A549 (cell line): Measurements from ENCODE around the gene EME2. TPM values are rescaled to one million over a fixed set of nuclear protein-coding genes. Genes with fewer than 3 reads are reported as not detected.
A peak's percentile ranks its signal among the peaks of the same experiment; 100 is the strongest.

Experiments used
- ATAC-seq, 2 experiments: fragments of 200-7000 bp in 1 of 2; fragments of >200 bp in 1 of 2; cut with Nextera tagmentation in 1 of 2; cut with Tn5 transposase in 1 of 2; 3 replicates each; pipeline versions ENCODE4 v1.8.0 to v1.9.1; 2018 to 2020; ENCODE audit warnings: mild to moderate bottlenecking in 1 of 2, moderate library complexity in 1 of 2
- CTCF ChIA-PET: fragments of 300-600 bp; sonication (Branson Sonifier 250); formaldehyde crosslinking; extraction: SDS; loops from one replicate; lab custom pipeline; 2021; ENCODE audit warnings: antibody characterized with exemption, inconsistent platforms; lab: Yijun Ruan, JAX
- POLR2A ChIA-PET: fragments of 350-600 bp; formaldehyde crosslinking; extraction: SDS; loops from one replicate; lab custom pipeline; 2021; ENCODE audit warnings: antibody characterized with exemption, inconsistent platforms; lab: Yijun Ruan, JAX
- DNase-seq, 2 experiments: peaks; one replicate each; pipeline versions ENCODE4 v3.0.0 to v3.0.0-alpha.2; 2011 to 2016; ENCODE audit warnings: low read depth in 1 of 2, low spot score in 1 of 2
- FAIRE-seq: peaks from 2 replicates; lab custom pipeline; 2011; peaks lifted over from hg19 to GRCh38; lab: Jason Lieb, UNC
- H3K27ac ChIP-seq, 2 experiments: fragments of >200 bp; sonication (Bioruptor Twin); formaldehyde crosslinking; 3 replicates each; pipeline ENCODE4 v1.5.1; 2016 to 2017
- H3K4me1 ChIP-seq: fragments of >200 bp; sonication (Bioruptor Twin); formaldehyde crosslinking; 3 replicates; pipeline ENCODE4 v1.6.1; 2016
- H3K4me2 ChIP-seq: fragments of >200 bp; sonication (Bioruptor Twin); formaldehyde crosslinking; 3 replicates; pipeline ENCODE4 v1.6.1; 2016
- H3K4me3 ChIP-seq: fragments of >200 bp; sonication (Bioruptor Twin); formaldehyde crosslinking; 3 replicates; pipeline ENCODE4 v1.5.1; 2016
- H3K9me3 ChIP-seq: fragments of >200 bp; sonication (Bioruptor Twin); formaldehyde crosslinking; 3 replicates; pipeline ENCODE4 v1.6.1; 2016
- BCL3 ChIP-seq: fragments of >200 bp; sonication (Bioruptor Twin); formaldehyde crosslinking; IDR thresholded peaks from 3 replicates; pipeline ENCODE4 v1.6.1; 2016
- CBX2 ChIP-seq: fragments of 200-600 bp; sonication (generic); IDR thresholded peaks from 2 replicates; pipeline ENCODE4 v1.6.1; 2016; ENCODE audit warnings: low read depth, mild to moderate bottlenecking, borderline replicate concordance
- CEBPB ChIP-seq, 2 experiments: fragments of >200 bp in 1 of 2; sonication (Bioruptor Twin) in 1 of 2; formaldehyde crosslinking in 1 of 2; IDR thresholded peaks; 2 replicates each; pipeline ENCODE4 v1.6.1; 2012 to 2016
- CHD2 ChIP-seq: fragments of 150-350 bp; IDR thresholded peaks from 2 replicates; pipeline ENCODE4 v1.6.1; 2014; ENCODE audit warnings: low read length; ENCODE audit not compliant: partially characterized antibody
- CHD4 ChIP-seq: fragments of 200-600 bp; sonication (generic); IDR thresholded peaks from 2 replicates; pipeline ENCODE4 v1.6.1; 2016; ENCODE audit warnings: antibody characterized with exemption, mild to moderate bottlenecking, borderline replicate concordance
- E2F6 ChIP-seq: IDR thresholded peaks from 2 replicates; pipeline ENCODE4 v1.6.1; 2012; ENCODE audit warnings: low read depth, borderline replicate concordance
- EHF ChIP-seq: fragments of 250-450 bp; sonication (Bioruptor Pico); IDR thresholded peaks from 2 replicates; pipeline ENCODE4 v1.5.0; 2020; ENCODE audit warnings: mild to moderate bottlenecking
- ESRRA ChIP-seq: fragments of 150-350 bp; IDR thresholded peaks from 2 replicates; pipeline ENCODE4 v1.6.1; 2014; ENCODE audit warnings: mild to moderate bottlenecking, low read length, borderline replicate concordance
- HES2 ChIP-seq: fragments of >200 bp; sonication (Bioruptor Twin); formaldehyde crosslinking; IDR thresholded peaks from 2 replicates; pipeline ENCODE4 v1.6.1; 2016
- HOXB13 ChIP-seq: fragments of 250-450 bp; sonication (Bioruptor Pico); IDR thresholded peaks from 2 replicates; pipeline ENCODE4 v1.5.0; 2020; ENCODE audit warnings: low read depth, mild to moderate bottlenecking, moderate library complexity
- JUN ChIP-seq, 2 experiments: fragments of >200 bp; sonication (Bioruptor Twin); formaldehyde crosslinking; IDR thresholded peaks; 2 replicates in 1 of 2; 3 replicates in 1 of 2; pipeline ENCODE4 v1.6.1; 2016 to 2017
- MAX ChIP-seq: IDR thresholded peaks from 2 replicates; pipeline ENCODE4 v1.6.1; 2012
- MAZ ChIP-seq: fragments of 150-350 bp; IDR thresholded peaks from 2 replicates; pipeline ENCODE4 v1.6.1; 2014; ENCODE audit warnings: antibody characterized with exemption, low read depth, low read length, borderline replicate concordance
- NFE2L2 ChIP-seq: fragments of 150-350 bp; conservative IDR thresholded peaks from 2 replicates; pipeline ENCODE4 v1.6.1; 2014; ENCODE audit warnings: low read length
- PBX3 ChIP-seq: IDR thresholded peaks from 2 replicates; pipeline ENCODE4 v1.6.1; 2012
- PHF8 ChIP-seq: fragments of 200-600 bp; sonication (generic); IDR thresholded peaks from 2 replicates; pipeline ENCODE4 v1.6.1; 2016; ENCODE audit warnings: low read depth, mild to moderate bottlenecking, antibody characterized with exemption, moderate library complexity, borderline replicate concordance
- POLR2A ChIP-seq: IDR thresholded peaks from 2 replicates; pipeline ENCODE4 v1.6.1; 2012; ENCODE audit warnings: mild to moderate bottlenecking, low read length
- RNF2 ChIP-seq: fragments of 200-600 bp; sonication (generic); IDR thresholded peaks from 2 replicates; pipeline ENCODE4 v1.6.1; 2016; ENCODE audit warnings: low read depth, mild to moderate bottlenecking, antibody characterized with exemption, moderate library complexity, borderline replicate concordance
- SREBF2 ChIP-seq: fragments of 450-650 bp; IDR thresholded peaks from 2 replicates; pipeline ENCODE4 v1.6.1; 2014; ENCODE audit warnings: mild to moderate bottlenecking, moderate library complexity
- ZC3H11A ChIP-seq: fragments of 450-650 bp; IDR thresholded peaks from 2 replicates; pipeline ENCODE4 v1.6.1; 2014; ENCODE audit warnings: antibody characterized with exemption, mild to moderate bottlenecking
- WGBS: methylation state at CpG from one replicate; pipeline ENCODE4 v1.1.6; 2017; ENCODE audit errors: missing lambda C conversion rate; 5-methylcytosine and 5-hydroxymethylcytosine counted together
- polyA plus RNA-seq, 4 experiments: library from polyadenylated mRNA; depleted of rRNA in 3 of 4; stranded (reverse); fragments of >200 nt; fragmentation: RNase III in 1 of 4; extraction: RNeasy Plus Mini Kit Qiagen cat#74134 plus additional on column Dnase treatment in 1 of 4; gene quantifications; 2 replicates in 3 of 4; 3 replicates in 1 of 4; pipeline ENCODE4 v1.2.3, GENCODE V29; 2011 to 2017

The EME2 gene
- polyA plus RNA-seq, 2 of the 4 experiments (the other 2 are of a cell fraction) = 2.9 to 16.5 TPM

GRCh38 chr16:1770328-1771187 lies 2.1 kb upstream of the EME2 start:
- FAIRE-seq (no peak), ATAC-seq (peak in 1 of 2 experiments; percentile 11; a peak in 2 of 6 replicates), DNase-seq (peak in 1 of 2 experiments; percentile 51)
- TF ChIP-seq ESRRA (no peak), MAX (no peak), HOXB13 (no peak), EHF (CRISPR knock-in tag) (no peak), E2F6 (no peak), JUN (IDR thresholded peaks at IDR 0.05) (no peak; a peak in 1 of 5 replicates), CEBPB (IDR thresholded peaks at IDR 0.05) (no peak), PHF8 (no peak), RNF2 (no peak), MAZ (no peak), SREBF2 (no peak), CHD2 (no peak), ZC3H11A (no peak), BCL3 (no peak), PBX3 (no peak), NFE2L2 (no peak), CHD4 (no peak)
- ChIA-PET CTCF (interaction anchor here (0.9 to 8.5 kb wide), 9 partner anchors 9 to 79 kb away, joined by 3 to 56 read pairs (median 5); partner anchors contain the start of genes MAPK8IP3, NUBP2 and SPSB3), POLR2A (interaction anchor here (1.0 to 6.5 kb wide), 5 partner anchors 12 to 78 kb away, joined by 3 to 46 read pairs (median 3); partner anchors contain the start of genes MAPK8IP3, NUBP2 and SPSB3)
- no peaks in the 10 kb centered on the region for H3K9me3 ChIP-seq
- peak overlapping the region; percentile 95 to 98 for H3K27ac ChIP-seq
- H3K4me2 ChIP-seq = peak overlapping the region; percentile 98
- WGBS = 52% methylated on average over 37 of the region's 81 CpGs
- peak overlapping the region; percentile 85 for H3K4me3 ChIP-seq
- H3K4me1 ChIP-seq = peaks cover 21% of the 10 kb centered on the region

GRCh38 chr16:1771188-1771863 lies 1.3 kb upstream of the EME2 start, which contains the start of gene NME3:
Gene NME3, minus strand, starts transcription at chr16:1771543. Its CDS starts 9 bp downstream, at chr16:1771534.
- ChIA-PET CTCF (interaction anchor here (0.6 to 3.5 kb wide), 11 partner anchors 9 to 71 kb away, joined by 3 to 15 read pairs (median 5); partner anchors contain the start of genes MAPK8IP3, NUBP2 and SPSB3), POLR2A (interaction anchor here (1.0 to 6.5 kb wide), 5 partner anchors 11 to 79 kb away, joined by 3 to 46 read pairs (median 3); partner anchors contain the start of genes MAPK8IP3, NUBP2 and SPSB3)
- Histone ChIP-seq H3K27ac (peak within 1 kb of the TSS; percentile 95 to 98), H3K4me3 (peak within 1 kb of the TSS; percentile 85), H3K9me3 (no peaks in the 10 kb centered on the region), H3K4me1 (peaks cover 21% of the 10 kb centered on the region), H3K4me2 (peak within 1 kb of the TSS; percentile 98)
- TF ChIP-seq PBX3 = peak; percentile 32; the same call in 1 of the 2 replicates
- no peak for TF ChIP-seq CBX2
- peak in 1 of 2 experiments; percentile 77; a peak in 3 of 5 replicates for TF ChIP-seq JUN (IDR thresholded peaks at IDR 0.05)
- peak; percentile 26; the same call in 1 of the 2 replicates for TF ChIP-seq POLR2A
- no peak for TF ChIP-seq HES2
- no peak for TF ChIP-seq E2F6
- DNase-seq (peak; percentile 76), FAIRE-seq (no peak), ATAC-seq (peak; percentile 41 to 52)
- WGBS = no CpG with 5 or more reads among the region's 79 CpGs
